GM21825 (cell line): ENCODE data around the gene UROC1.

Source experiments
- ATAC-seq: cut with Tn5 transposase; IDR thresholded peaks from one replicate; pipeline ENCODE4 v1.9.1; 2021; ENCODE audit warnings: mild to moderate bottlenecking, moderate library complexity; ENCODE audit not compliant: unreplicated experiment

UROC1 gene

GRCh38 chr3:126446301-126446700 is 71.3 kb downstream of the UROC1 start:
- no peak for ATAC-seq

- no peak for ATAC-seq
Measured at GRCh38 chr3:126445506-126445905, 72.1 kb downstream of the UROC1 start.

- no peak for ATAC-seq
Measured at GRCh38 chr3:126442856-126443242, 74.7 kb downstream of the UROC1 start.

GRCh38 chr3:126442094-126442855 is 75.3 kb downstream of the UROC1 start:
- ATAC-seq, result no peak

- ATAC-seq, result no peak
Measured at GRCh38 chr3:126441256-126441880, 76.2 kb downstream of the UROC1 start.

- no peak for ATAC-seq
Measured at GRCh38 chr3:126440709-126440995, 76.9 kb downstream of the UROC1 start.

GRCh38 chr3:126439968-126440708 is 77.4 kb downstream of the UROC1 start:
- no peak for ATAC-seq

- ATAC-seq, result no peak
Measured at GRCh38 chr3:126439346-126439967, 78.1 kb downstream of the UROC1 start.

GRCh38 chr3:126438746-126439145 is 78.8 kb downstream of the UROC1 start:
- ATAC-seq, result no peak

- no peak for ATAC-seq
Measured at GRCh38 chr3:126438186-126438585, 79.4 kb downstream of the UROC1 start.

- no peak for ATAC-seq
Measured at GRCh38 chr3:126436826-126437717, 80.5 kb downstream of the UROC1 start.

GRCh38 chr3:126435456-126436315 is 81.9 kb downstream of the UROC1 start:
- ATAC-seq, result no peak

GRCh38 chr3:126434931-126435411 is 82.6 kb downstream of the UROC1 start:
- no peak for ATAC-seq

GRCh38 chr3:126434264-126434590 is 83.3 kb downstream of the UROC1 start:
- ATAC-seq, result no peak

GRCh38 chr3:126433496-126434263 is 83.9 kb downstream of the UROC1 start:
- no peak for ATAC-seq

GRCh38 chr3:126433105-126433430 is 84.5 kb downstream of the UROC1 start:
- ATAC-seq, result no peak

GRCh38 chr3:126432361-126433104 is 85.0 kb downstream of the UROC1 start:
- ATAC-seq, result no peak
